H9 (cell line): Measurements from ENCODE around the gene DDX24. TPM values are rescaled to one million over a fixed set of nuclear protein-coding genes. Genes with fewer than 3 reads are reported as not detected.

Experiments used
- DNase-seq: peaks from one replicate; pipeline ENCODE4 v3.0.0-alpha.2; 2017
- H2AFZ ChIP-seq: one replicate; pipeline ENCODE4 v1.6.1; 2013; ENCODE audit warnings: mild to moderate bottlenecking, low read length, control low read depth, moderate library complexity
- H2AK5ac ChIP-seq: 2 replicates; pipeline ENCODE4 v1.6.1; 2013; ENCODE audit warnings: low read length, control low read depth, mixed read lengths; ENCODE audit not compliant: insufficient read length
- H2BK120ac ChIP-seq: one replicate; pipeline ENCODE4 v1.6.1; 2013; ENCODE audit warnings: low read depth, mild to moderate bottlenecking, low read length, control low read depth, inconsistent platforms; ENCODE audit not compliant: poor library complexity, severe bottlenecking
- H2BK12ac ChIP-seq: 2 replicates; pipeline ENCODE4 v1.6.1; 2013; ENCODE audit warnings: low read length, control low read depth, mixed read lengths, low read depth; ENCODE audit not compliant: insufficient read length
- H2BK15ac ChIP-seq: 2 replicates; pipeline ENCODE4 v1.6.1; 2013; ENCODE audit warnings: low read depth, low read length, control low read depth
- H2BK20ac ChIP-seq: one replicate; pipeline ENCODE4 v1.6.1; 2013; ENCODE audit warnings: low read depth, mild to moderate bottlenecking, low read length, control low read depth, inconsistent platforms; ENCODE audit not compliant: poor library complexity, severe bottlenecking
- H2BK5ac ChIP-seq: 2 replicates; pipeline ENCODE4 v1.6.1; 2013; ENCODE audit warnings: low read length, control low read depth, mixed read lengths; ENCODE audit not compliant: insufficient read length
- H3K14ac ChIP-seq: 2 replicates; pipeline ENCODE4 v1.6.1; 2013; ENCODE audit warnings: low read length, control low read depth; ENCODE audit not compliant: insufficient read depth
- H3K18ac ChIP-seq: 2 replicates; pipeline ENCODE4 v1.6.1; 2013; ENCODE audit warnings: low read depth, mild to moderate bottlenecking, mixed read lengths, low read length, control low read depth; ENCODE audit not compliant: insufficient read length
- H3K23ac ChIP-seq: 2 replicates; pipeline ENCODE4 v1.6.1; 2013; ENCODE audit warnings: low read length, control low read depth, mixed read lengths, low read depth; ENCODE audit not compliant: insufficient read length
- H3K23me2 ChIP-seq: 2 replicates; pipeline ENCODE4 v1.6.1; 2013; ENCODE audit warnings: low read depth, mild to moderate bottlenecking, mixed read lengths, low read length, control low read depth; ENCODE audit not compliant: insufficient read length, poor library complexity, severe bottlenecking
- H3K27ac ChIP-seq: 2 replicates; pipeline ENCODE4 v1.5.1; 2013; ENCODE audit warnings: low read length, control low read depth, mixed read lengths, low read depth; ENCODE audit not compliant: insufficient read length
- H3K27me3 ChIP-seq: 2 replicates; pipeline ENCODE4 v1.6.1; 2013; ENCODE audit warnings: low read length, control low read depth, inconsistent platforms; ENCODE audit not compliant: insufficient read depth
- H3K4ac ChIP-seq: 2 replicates; pipeline ENCODE4 v1.6.1; 2013; ENCODE audit warnings: low read depth, mild to moderate bottlenecking, control low read depth, inconsistent platforms, low read length, moderate library complexity
- H3K4me1 ChIP-seq: 2 replicates; pipeline ENCODE4 v1.6.1; 2013; ENCODE audit warnings: low read length, control low read depth, inconsistent platforms; ENCODE audit not compliant: insufficient read depth
- H3K4me2 ChIP-seq: 2 replicates; pipeline ENCODE4 v1.6.1; 2013; ENCODE audit warnings: low read length, control low read depth, mixed read lengths; ENCODE audit not compliant: insufficient read length, insufficient read depth
- H3K56ac ChIP-seq: 2 replicates; pipeline ENCODE4 v1.6.1; 2013; ENCODE audit warnings: low read depth, mild to moderate bottlenecking, mixed read lengths, low read length, control low read depth; ENCODE audit not compliant: insufficient read length
- H3K79me1 ChIP-seq: 2 replicates; pipeline ENCODE4 v1.6.1; 2013; ENCODE audit warnings: low read depth, mild to moderate bottlenecking, moderate library complexity, low read length, control low read depth, inconsistent platforms; ENCODE audit not compliant: insufficient read depth, poor library complexity, severe bottlenecking
- H3K79me2 ChIP-seq: 2 replicates; pipeline ENCODE4 v1.6.1; 2013; ENCODE audit warnings: low read length, control low read depth, inconsistent platforms; ENCODE audit not compliant: insufficient read depth
- H3K9ac ChIP-seq: 2 replicates; pipeline ENCODE4 v1.6.1; 2013; ENCODE audit warnings: low read length, control low read depth, mixed read lengths; ENCODE audit not compliant: insufficient read length; ENCODE audit errors: extremely low read depth
- H3K9me3 ChIP-seq: one replicate; pipeline ENCODE4 v1.6.1; 2013; ENCODE audit warnings: low read depth, low read length, inconsistent platforms; ENCODE audit not compliant: control insufficient read depth
- H3T11ph ChIP-seq: one replicate; pipeline ENCODE4 v1.6.1; 2013; ENCODE audit warnings: mild to moderate bottlenecking, low read length, control low read depth, inconsistent platforms
- H4K20me1 ChIP-seq: one replicate; pipeline ENCODE4 v1.6.1; 2013; ENCODE audit not compliant: control insufficient read depth, insufficient read length, insufficient read depth
- H4K5ac ChIP-seq: 2 replicates; pipeline ENCODE4 v1.6.1; 2013; ENCODE audit warnings: low read depth, mild to moderate bottlenecking, mixed read lengths, low read length, control low read depth; ENCODE audit not compliant: insufficient read length
- H4K8ac ChIP-seq: replicated peaks from 2 replicates; pipeline ENCODE4 v1.6.1; 2013; ENCODE audit warnings: low read length, control low read depth, mixed read lengths, low read depth; ENCODE audit not compliant: insufficient read length
- H4K91ac ChIP-seq: 2 replicates; pipeline ENCODE4 v1.6.1; 2013; ENCODE audit warnings: low read depth, mild to moderate bottlenecking, moderate library complexity, mixed read lengths, low read length, control low read depth; ENCODE audit not compliant: insufficient read length
- H3K27ac Mint-ChIP-seq, 3 experiments: 2 replicates in 2 of 3; 3 replicates in 1 of 3; pipeline ENCODE4 v1.8.0; 2020 to 2021; ENCODE audit warnings: mixed read lengths in 3 of 3, mild to moderate bottlenecking in 1 of 3, moderate library complexity in 1 of 3
- H3K27me3 Mint-ChIP-seq: 2 replicates; pipeline ENCODE4 v1.8.0; 2021; ENCODE audit warnings: low read depth, mild to moderate bottlenecking, moderate library complexity, mixed read lengths
- H3K36me3 Mint-ChIP-seq, 3 experiments: 2 replicates in 2 of 3; 3 replicates in 1 of 3; pipeline ENCODE4 v1.8.0; 2020 to 2021; ENCODE audit warnings: low read depth in 3 of 3, mixed read lengths in 3 of 3; ENCODE audit not compliant: insufficient read depth in 1 of 3
- H3K4me1 Mint-ChIP-seq, 2 experiments: 2 replicates each; pipeline ENCODE4 v1.8.0; 2020; ENCODE audit warnings: mixed read lengths in 2 of 2
- H3K4me3 Mint-ChIP-seq, 2 experiments: 2 replicates in 1 of 2; 3 replicates in 1 of 2; pipeline ENCODE4 v1.8.0; 2020 to 2021; ENCODE audit warnings: mild to moderate bottlenecking in 2 of 2, mixed read lengths in 2 of 2, moderate library complexity in 1 of 2
- H3K9me3 Mint-ChIP-seq, 2 experiments: 2 replicates in 1 of 2; 3 replicates in 1 of 2; pipeline ENCODE4 v1.8.0; 2020; ENCODE audit warnings: mild to moderate bottlenecking in 2 of 2, mixed read lengths in 2 of 2, moderate library complexity in 1 of 2
- WGBS: extraction: QIAGEN DNeasy Blood & Tissue Kit; methylation state at CpG from one replicate; pipeline ENCODE4 v1.1.7; 2013; ENCODE audit warnings: missing lambda C conversion rate, low lambda C conversion rate, mixed read lengths; ENCODE audit not compliant: insufficient read length; ENCODE audit errors: extremely low coverage; 5-methylcytosine and 5-hydroxymethylcytosine counted together
- total RNA-seq: library from RNA; stranded (reverse); gene quantifications from 2 replicates; pipeline ENCODE4 v1.2.1, GENCODE V29; 2021
- TF ChIP-seq, protein P1 (sequence below): fragments of 200-600 bp; sonication (generic); conservative IDR thresholded peaks from 3 replicates; pipeline ENCODE4 v1.8.0; 2021; ENCODE audit warnings: antibody characterized with exemption, mild to moderate bottlenecking

DDX24 gene
- total RNA-seq, 1 experiment from 2014 or later = 172 TPM

DNA sequence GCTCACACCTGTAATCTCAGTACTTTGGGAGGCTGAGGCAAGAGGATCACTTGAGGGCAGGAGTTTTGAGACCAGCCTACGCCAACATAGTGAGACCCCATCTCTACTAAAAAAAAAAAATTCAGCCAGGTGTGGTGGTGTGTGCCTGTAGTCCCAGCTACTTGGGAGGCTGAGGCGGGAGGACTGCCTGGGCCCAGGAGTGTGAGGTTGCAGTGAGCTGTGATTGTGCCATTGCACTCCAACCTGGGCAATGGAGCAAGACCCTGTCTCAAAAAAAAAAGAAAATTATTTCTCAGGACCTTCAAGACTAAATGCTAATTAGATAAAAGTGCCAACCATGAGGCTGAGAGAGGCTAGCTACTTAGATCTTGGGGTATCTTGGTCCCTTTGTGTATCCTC, 31.4 kb downstream of the DDX24 start:
- H3K27ac ChIP-seq = no peak overlapping the region

More for the DNA sequence above, 31.4 kb downstream of the DDX24 start:
- Histone ChIP-seq H2AK5ac (no peak overlapping the region), H3K79me2 (no peaks in the 10 kb centered on the region), H4K8ac (no peak overlapping the region), H3T11ph (no peak overlapping the region), H4K91ac (no peak overlapping the region), H2BK12ac (no peak overlapping the region), H3K4me1 (no peaks in the 10 kb centered on the region; the same call in 1 of the 2 replicates), H3K14ac (no peak overlapping the region), H3K9ac (no peak overlapping the region), H3K4ac (no peak overlapping the region), H3K79me1 (no peaks in the 10 kb centered on the region), H2BK15ac (no peak overlapping the region), H4K5ac (no peak overlapping the region), H2BK120ac (no peak overlapping the region), H3K23me2 (no peaks in the 10 kb centered on the region), H3K56ac (no peak overlapping the region), H2BK5ac (no peak overlapping the region), H2AFZ (no peak overlapping the region), H3K18ac (no peak overlapping the region), H3K4me2 (no peak overlapping the region), H3K9me3 (no peaks in the 10 kb centered on the region), H4K20me1 (no peaks in the 10 kb centered on the region), H3K27me3 (no peaks in the 10 kb centered on the region), H2BK20ac (no peak overlapping the region), H3K23ac (no peak overlapping the region)
- Mint-ChIP-seq H3K9me3 (no peaks in the 10 kb centered on the region), H3K36me3 (peaks cover 28 to 79% (median 64%) of the 10 kb centered on the region in 3 experiments; a peak in 6 of 7 replicates), H3K27me3 (no peaks in the 10 kb centered on the region), H3K4me3 (no peak overlapping the region), H3K4me1 (peaks cover 15 to 18% of the 10 kb centered on the region in 2 experiments), H3K27ac (no peak overlapping the region)
- WGBS = no CpG with 5 or more reads among the region's 2 CpGs
- TF ChIP-seq, protein P1, sequence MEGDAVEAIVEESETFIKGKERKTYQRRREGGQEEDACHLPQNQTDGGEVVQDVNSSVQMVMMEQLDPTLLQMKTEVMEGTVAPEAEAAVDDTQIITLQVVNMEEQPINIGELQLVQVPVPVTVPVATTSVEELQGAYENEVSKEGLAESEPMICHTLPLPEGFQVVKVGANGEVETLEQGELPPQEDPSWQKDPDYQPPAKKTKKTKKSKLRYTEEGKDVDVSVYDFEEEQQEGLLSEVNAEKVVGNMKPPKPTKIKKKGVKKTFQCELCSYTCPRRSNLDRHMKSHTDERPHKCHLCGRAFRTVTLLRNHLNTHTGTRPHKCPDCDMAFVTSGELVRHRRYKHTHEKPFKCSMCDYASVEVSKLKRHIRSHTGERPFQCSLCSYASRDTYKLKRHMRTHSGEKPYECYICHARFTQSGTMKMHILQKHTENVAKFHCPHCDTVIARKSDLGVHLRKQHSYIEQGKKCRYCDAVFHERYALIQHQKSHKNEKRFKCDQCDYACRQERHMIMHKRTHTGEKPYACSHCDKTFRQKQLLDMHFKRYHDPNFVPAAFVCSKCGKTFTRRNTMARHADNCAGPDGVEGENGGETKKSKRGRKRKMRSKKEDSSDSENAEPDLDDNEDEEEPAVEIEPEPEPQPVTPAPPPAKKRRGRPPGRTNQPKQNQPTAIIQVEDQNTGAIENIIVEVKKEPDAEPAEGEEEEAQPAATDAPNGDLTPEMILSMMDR = no peak
- DNase-seq = no peak
